MG63 (cell line): ENCODE measurements around the gene RIC8A. TPM values are rescaled to one million over a fixed set of nuclear protein-coding genes. Genes with fewer than 3 reads are reported as not detected.

Experiments
- DNase-seq: peaks from one replicate; pipeline ENCODE4 v3.0.0-alpha.2; 2020
- H3K27me3 ChIP-seq: fragments of 250-450 bp; sonication (Bioruptor Pico); 2 replicates; pipeline ENCODE4 v1.5.1; 2020; ENCODE audit warnings: mild to moderate bottlenecking, moderate library complexity
- H3K36me3 ChIP-seq: fragments of 250-450 bp; sonication (Bioruptor Pico); 2 replicates; pipeline ENCODE4 v1.5.1; 2020; ENCODE audit warnings: mild to moderate bottlenecking, moderate library complexity
- H3K4me3 ChIP-seq: fragments of 250-450 bp; sonication (Bioruptor Pico); 2 replicates; pipeline ENCODE4 v1.5.1; 2020; ENCODE audit warnings: mild to moderate bottlenecking, moderate library complexity
- H3K9me3 ChIP-seq: fragments of 250-450 bp; sonication (Bioruptor Pico); 2 replicates; pipeline ENCODE4 v1.5.1; 2020; ENCODE audit warnings: mild to moderate bottlenecking, moderate library complexity
- total RNA-seq: library from RNA; depleted of rRNA; stranded (reverse); fragments of >200 nt; shearing (Covaris generic); gene quantifications from 2 replicates; pipeline ENCODE4 v1.2.3, GENCODE V29; 2014; ENCODE audit warnings: low replicate concordance; rRNA removed

Gene RIC8A
- total RNA-seq, 1 experiment from 2014 or later: 142 TPM

DNA sequence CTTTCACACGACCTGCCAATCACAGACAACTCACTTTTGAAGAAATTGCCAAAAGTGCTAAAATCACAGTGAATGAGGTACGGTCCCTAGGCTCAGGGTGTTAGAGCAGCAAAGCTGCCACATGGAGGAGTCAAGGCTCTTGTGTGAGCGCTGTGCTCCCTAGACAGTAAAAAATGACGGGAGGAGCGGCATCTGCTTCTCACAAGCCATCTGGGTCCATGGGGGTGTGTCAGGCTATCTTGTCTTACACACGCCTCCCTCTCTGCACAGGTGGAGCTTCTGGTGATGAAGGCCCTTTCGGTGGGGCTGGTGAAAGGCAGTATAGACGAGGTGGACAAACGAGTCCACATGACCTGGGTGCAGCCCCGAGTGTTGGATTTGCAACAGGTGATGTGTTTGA lies 44.0 kb downstream of the RIC8A start:
- no peak for DNase-seq
- H3K27me3 ChIP-seq: no peaks in the 10 kb centered on the region
- no peaks in the 10 kb centered on the region for H3K9me3 ChIP-seq
- H3K36me3 ChIP-seq: peaks cover 52% of the 10 kb centered on the region
- no peak overlapping the region for H3K4me3 ChIP-seq

DNA sequence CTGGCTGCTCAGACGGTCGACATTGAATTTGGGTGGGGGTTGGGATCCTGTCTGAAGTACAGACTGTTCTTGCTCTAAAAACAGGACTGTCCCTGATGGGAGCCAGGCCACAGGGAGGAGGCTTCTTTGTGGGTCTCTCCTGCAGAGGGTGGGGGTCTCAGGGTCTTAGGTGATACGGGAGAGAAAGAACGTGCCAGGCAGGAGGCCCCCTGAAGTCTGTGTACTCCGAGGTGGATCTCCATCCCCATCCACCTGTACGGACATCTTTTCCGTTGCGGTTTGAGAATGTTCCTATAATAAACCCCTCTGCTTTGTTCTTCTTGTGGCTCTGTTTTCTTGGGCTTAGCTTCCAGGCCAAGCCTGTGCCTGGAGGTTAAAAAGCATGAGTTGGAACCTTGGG lies 45.2 kb downstream of the RIC8A start:
- Histone ChIP-seq H3K9me3 (no peaks in the 10 kb centered on the region), H3K4me3 (no peak overlapping the region), H3K36me3 (peaks cover 41% of the 10 kb centered on the region), H3K27me3 (no peaks in the 10 kb centered on the region)
- DNase-seq: no peak

DNA sequence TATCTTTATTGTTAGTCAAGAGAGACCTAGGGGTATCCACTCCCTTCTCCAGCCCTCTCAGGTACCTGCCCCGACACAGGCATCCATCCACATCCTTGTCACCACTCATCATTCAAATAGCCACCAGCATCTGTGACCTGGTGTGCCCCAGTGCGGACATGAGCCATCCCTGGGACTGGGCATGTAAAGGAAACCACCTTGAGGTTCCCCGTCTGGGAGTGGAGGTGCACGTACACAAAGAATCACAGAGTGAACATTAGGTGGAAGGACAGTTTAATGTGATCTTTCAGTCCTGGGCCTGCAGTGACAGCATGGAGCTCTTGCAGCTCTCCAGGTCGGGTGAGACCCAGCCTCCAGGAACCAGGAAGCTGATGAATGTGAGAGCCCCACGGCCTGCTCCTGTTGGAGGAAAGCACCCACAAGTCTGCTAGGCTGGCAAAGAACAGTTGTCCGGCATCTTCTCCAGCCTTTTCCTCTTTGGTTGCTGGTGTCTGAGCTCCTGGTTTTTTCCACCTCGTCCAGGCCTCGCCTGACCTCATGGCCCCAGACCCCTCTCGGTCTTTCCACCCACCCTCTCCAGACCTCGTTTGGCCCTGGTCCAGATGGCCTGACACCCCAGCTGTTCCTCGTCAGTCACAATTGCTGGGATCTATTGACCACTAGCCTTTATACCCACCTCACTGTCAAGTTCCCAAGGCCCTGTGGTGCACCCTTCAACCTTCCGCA lies 45.8 kb downstream of the RIC8A start:
- DNase-seq: no peak
- H3K36me3 ChIP-seq: peaks cover 34% of the 10 kb centered on the region
- H3K4me3 ChIP-seq: no peak overlapping the region
- no peaks in the 10 kb centered on the region for H3K27me3 ChIP-seq
- H3K9me3 ChIP-seq: no peaks in the 10 kb centered on the region

DNA sequence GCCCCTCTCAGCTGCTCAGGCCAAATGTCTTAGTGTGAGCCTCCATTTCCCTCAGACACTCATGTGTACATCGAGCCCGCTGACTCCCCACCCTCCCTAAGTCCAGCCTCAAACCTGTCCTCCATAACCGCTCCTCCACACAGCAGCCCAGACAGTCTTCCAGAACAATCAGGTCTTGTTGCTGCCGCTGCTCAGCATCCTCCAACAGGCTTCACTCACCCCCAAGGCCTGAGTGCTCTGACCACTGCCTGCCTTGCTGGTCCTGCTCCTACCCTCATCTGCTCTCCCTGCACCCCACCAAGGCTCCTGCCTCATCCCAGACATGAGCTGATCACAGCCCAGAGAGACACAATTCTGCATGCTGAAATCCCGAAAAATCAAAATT lies 46.4 kb downstream of the RIC8A start:
- Histone ChIP-seq H3K27me3 (no peaks in the 10 kb centered on the region), H3K36me3 (peaks cover 28% of the 10 kb centered on the region), H3K4me3 (no peak overlapping the region), H3K9me3 (no peaks in the 10 kb centered on the region)
- no peak for DNase-seq

DNA sequence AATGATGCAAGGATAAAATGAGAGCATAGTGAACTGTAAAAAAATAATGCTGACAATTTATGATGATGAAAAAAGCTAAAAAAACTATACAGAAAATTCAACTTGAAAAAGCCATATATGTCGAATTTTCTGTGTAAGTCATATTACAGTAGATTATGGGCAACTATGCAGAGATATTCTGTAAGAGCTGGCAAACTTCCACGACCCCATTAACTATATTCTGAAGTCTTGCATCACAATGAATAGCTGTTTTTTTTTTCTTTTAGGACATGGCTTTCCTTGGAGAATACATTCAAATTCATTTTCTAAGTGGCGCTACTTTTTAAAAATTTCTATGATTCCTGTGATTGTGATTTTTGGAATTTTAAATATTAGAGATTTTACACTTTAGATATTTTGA lies 47.7 kb downstream of the RIC8A start:
- no peak overlapping the region for H3K4me3 ChIP-seq
- no peaks in the 10 kb centered on the region for H3K9me3 ChIP-seq
- no peaks in the 10 kb centered on the region for H3K27me3 ChIP-seq
- H3K36me3 ChIP-seq: peaks cover 20% of the 10 kb centered on the region
- no peak for DNase-seq

DNA sequence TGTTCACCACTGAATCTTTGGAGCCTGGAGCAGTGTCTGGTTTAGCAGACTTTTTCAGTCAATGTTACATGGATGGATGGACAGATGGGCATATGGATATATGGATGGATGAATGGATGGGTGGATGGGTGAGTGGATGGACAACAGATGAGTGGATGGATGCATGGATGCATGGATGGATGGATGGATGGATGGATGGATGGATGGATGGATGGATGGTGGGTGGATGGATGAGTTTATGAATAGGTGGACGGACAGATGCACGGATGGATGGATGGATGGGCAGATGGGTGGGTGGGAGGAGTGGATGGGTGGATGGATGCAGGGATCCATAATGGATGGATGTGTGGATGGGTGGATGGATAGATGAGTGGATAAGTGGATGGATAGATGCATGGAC lies 48.3 kb downstream of the RIC8A start:
- no peaks in the 10 kb centered on the region for H3K9me3 ChIP-seq
- H3K4me3 ChIP-seq: no peak overlapping the region
- no peaks in the 10 kb centered on the region for H3K27me3 ChIP-seq
- no peak for DNase-seq
- H3K36me3 ChIP-seq: peaks cover 13% of the 10 kb centered on the region

DNA sequence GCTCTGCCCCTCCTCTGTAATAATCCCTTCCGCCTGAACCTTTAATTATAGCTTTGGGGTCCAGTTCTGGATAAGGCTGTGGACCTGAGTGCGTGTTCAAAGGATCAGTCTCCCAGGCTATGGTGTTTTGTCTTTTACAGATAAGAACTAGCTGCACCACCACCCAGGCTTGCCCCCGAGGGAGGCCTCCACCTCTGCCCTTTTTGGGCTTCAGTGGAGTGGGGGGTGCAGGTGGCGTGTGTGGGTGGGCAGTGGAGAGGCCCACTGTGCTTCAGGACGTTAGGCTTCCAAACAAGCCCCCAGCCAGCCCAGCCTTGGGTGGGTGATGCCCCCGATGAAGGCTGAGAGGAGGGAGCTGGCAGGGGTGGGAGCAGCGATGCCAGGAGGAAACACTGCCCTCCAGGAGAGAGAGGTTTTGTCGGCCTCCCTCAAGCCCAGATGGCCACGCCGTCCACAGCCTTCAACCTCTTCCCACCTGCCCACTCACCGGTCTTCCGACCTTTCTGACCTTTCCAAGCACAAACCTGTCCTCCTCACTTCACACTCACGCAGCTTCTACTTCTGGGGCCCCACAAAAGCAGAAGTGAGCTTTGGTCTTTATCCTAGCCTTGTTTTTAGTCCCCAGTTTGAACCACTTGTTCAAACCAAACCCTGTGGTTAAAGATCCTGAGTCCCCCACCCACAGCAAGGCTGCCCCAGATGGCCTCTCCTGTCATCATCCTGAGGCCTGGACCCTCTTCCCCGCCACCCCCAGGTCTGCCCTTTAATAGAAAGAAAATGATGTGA lies 49.6 kb downstream of the RIC8A start:
- no peaks in the 10 kb centered on the region for H3K9me3 ChIP-seq

DNA sequence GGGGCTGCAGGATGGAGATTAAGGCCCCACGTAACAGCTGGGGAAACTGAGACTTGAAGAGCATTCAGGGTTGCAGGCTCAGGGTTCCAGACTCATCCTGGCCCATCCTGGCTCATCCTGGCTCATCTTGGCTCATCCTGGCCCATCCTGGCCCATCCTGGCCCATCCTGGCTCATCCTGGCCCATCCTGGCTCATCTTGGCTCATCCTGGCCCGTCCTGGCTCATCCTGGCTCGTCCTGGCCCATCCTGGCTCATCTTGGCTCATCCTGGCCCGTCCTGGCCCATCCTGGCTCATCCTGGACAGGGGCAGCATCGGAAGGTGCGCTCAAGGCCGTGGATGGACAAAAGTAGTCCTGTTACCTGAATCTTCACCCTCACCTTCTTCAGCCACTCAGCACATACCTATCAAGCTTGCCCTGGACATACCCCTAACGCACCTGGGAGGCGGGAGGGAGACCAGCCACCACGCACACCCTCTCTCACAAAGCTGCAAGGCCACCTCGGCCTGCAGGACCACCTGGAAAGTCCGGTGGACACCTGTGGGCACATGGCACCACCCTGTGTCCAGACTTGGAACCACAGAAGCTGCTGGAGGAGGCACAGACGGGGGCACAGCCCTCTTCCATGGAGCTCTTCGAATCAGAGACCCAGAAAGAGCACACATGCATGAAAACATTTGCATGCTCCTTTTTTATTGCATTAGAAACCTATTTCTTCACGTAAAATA lies 50.4 kb downstream of the RIC8A start:
- no peaks in the 10 kb centered on the region for H3K9me3 ChIP-seq
- H3K4me3 ChIP-seq: no peak overlapping the region
- H3K27me3 ChIP-seq: no peaks in the 10 kb centered on the region
- no peak for DNase-seq
- no peaks in the 10 kb centered on the region; the same call in 1 of the 2 replicates for H3K36me3 ChIP-seq

More for the DNA sequence above, 49.6 kb downstream of the RIC8A start:
- no peaks in the 10 kb centered on the region for H3K27me3 ChIP-seq
- H3K4me3 ChIP-seq: no peak overlapping the region
- no peaks in the 10 kb centered on the region; the same call in 1 of the 2 replicates for H3K36me3 ChIP-seq
- DNase-seq: no peak

DNA sequence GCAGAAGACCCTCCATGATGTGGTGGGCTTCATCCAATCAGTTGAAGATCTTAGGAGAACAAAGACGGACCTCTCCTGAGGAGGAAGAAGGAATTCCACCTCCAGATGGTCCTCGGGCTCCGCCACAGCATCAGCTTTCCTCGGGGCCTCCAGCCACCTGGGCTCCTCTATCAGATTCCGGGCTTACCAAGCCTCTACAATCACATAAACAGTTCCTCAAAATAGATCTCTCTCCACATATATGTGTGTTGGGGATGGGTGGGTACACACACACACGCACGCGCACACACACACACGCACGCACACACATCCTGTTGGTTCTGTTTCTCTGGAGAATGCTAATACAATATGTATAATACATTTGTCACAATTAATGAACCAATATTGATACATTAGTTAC lies 51.9 kb downstream of the RIC8A start:
- Histone ChIP-seq H3K4me3 (no peak overlapping the region), H3K36me3 (no peaks in the 10 kb centered on the region), H3K27me3 (no peaks in the 10 kb centered on the region), H3K9me3 (no peaks in the 10 kb centered on the region)
- no peak for DNase-seq

DNA sequence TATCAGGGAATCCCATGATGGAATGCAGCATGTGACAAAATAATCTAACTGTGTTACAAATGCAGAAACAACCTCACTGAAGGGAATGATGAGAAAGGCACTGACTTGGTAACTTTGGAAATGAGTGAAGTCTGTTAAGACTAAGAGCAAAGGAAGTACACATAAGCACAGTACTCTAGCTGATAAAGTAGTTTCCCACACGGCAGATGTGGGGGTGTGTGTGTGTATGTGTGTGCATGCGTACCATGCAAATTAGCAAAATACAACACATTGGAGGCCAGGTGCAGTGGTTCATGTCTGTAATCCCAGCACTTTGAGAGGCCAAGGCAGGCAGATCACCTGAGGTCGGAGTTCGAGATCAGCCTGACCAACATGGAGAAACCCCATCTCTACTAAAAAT lies 54.1 kb downstream of the RIC8A start:
- no peak for DNase-seq
- Histone ChIP-seq H3K9me3 (peaks cover 3% of the 10 kb centered on the region; the same call in 1 of the 2 replicates), H3K4me3 (no peak overlapping the region), H3K36me3 (no peaks in the 10 kb centered on the region), H3K27me3 (no peaks in the 10 kb centered on the region)

Other genes starting within 250 kb of the RIC8A start
- not detected in 2 replicates for gene SCGB1C1, start 14.6 kb upstream of the RIC8A start, total RNA-seq
- 28.2 and 29.0 TPM in 2 replicates for gene BET1L, start 309 bp upstream of the RIC8A start, total RNA-seq
- gene SIRT3, start 28.6 kb downstream of the RIC8A start, total RNA-seq: 15.1 and 24.9 TPM in 2 replicates
- gene PSMD13, start 29.3 kb downstream of the RIC8A start, total RNA-seq: 219 and 287 TPM in 2 replicates
- gene NLRP6, start 70.7 kb downstream of the RIC8A start, total RNA-seq: not detected in 2 replicates
- gene PGGHG, start 81.4 kb downstream of the RIC8A start, total RNA-seq: 1.9 and 6.2 TPM in 2 replicates
- gene IFITM5, start 91.8 kb downstream of the RIC8A start, total RNA-seq: not detected in 2 replicates
- gene IFITM2, start 100.1 kb downstream of the RIC8A start, total RNA-seq: 35.8 and 50.4 TPM in 2 replicates
- 26.5 and 62.6 TPM in 2 replicates for gene IFITM1, start 106.3 kb downstream of the RIC8A start, total RNA-seq
- gene IFITM3, start 113.2 kb downstream of the RIC8A start, total RNA-seq: 62.7 and 85.0 TPM in 2 replicates
- gene B4GALNT4, start 161.8 kb downstream of the RIC8A start, total RNA-seq: 27.5 and 49.8 TPM in 2 replicates
- gene PKP3, start 186.5 kb downstream of the RIC8A start, total RNA-seq: 7.6 and 24.1 TPM in 2 replicates
- 28.8 and 89.5 TPM in 2 replicates for gene SIGIRR, start 207.3 kb downstream of the RIC8A start, total RNA-seq
- gene ANO9, start 234.3 kb downstream of the RIC8A start, total RNA-seq: not detected in 2 replicates
- 30.2 and 43.3 TPM in 2 replicates for gene PTDSS2, start 242.6 kb downstream of the RIC8A start, total RNA-seq